Non-pigmented ciliary epithelial cell (primary cell): ENCODE data around the gene C17orf75.

Source experiments
- DNase-seq: peaks from one replicate; pipeline ENCODE4 v3.0.0-alpha.2; 2010; ENCODE audit warnings: low read depth

C17orf75 gene

GRCh38 chr17:32303781-32304288, 38.1 kb downstream of the C17orf75 start:
- no peak for DNase-seq

- DNase-seq, result no peak
Observed at GRCh38 chr17:32302860-32303649, 38.9 kb downstream of the C17orf75 start.

GRCh38 chr17:32302037-32302436, 39.9 kb downstream of the C17orf75 start:
- no peak for DNase-seq

GRCh38 chr17:32299580-32300164, 42.3 kb downstream of the C17orf75 start:
- DNase-seq, result no peak

- no peak for DNase-seq
Observed at GRCh38 chr17:32298721-32299579, 43.0 kb downstream of the C17orf75 start.

- DNase-seq, result no peak
Observed at GRCh38 chr17:32298298-32298697, 43.7 kb downstream of the C17orf75 start.

GRCh38 chr17:32297860-32298259, 44.1 kb downstream of the C17orf75 start:
- no peak for DNase-seq

GRCh38 chr17:32297424-32297823, 44.5 kb downstream of the C17orf75 start:
- no peak for DNase-seq

GRCh38 chr17:32292094-32292493, 49.9 kb downstream of the C17orf75 start:
- DNase-seq, result no peak

GRCh38 chr17:32289471-32290070, 52.4 kb downstream of the C17orf75 start:
- no peak for DNase-seq

GRCh38 chr17:32288615-32289014, 53.4 kb downstream of the C17orf75 start:
- no peak for DNase-seq

GRCh38 chr17:32287804-32288511, 54.0 kb downstream of the C17orf75 start:
- no peak for DNase-seq

GRCh38 chr17:32286518-32286900, 55.5 kb downstream of the C17orf75 start:
- DNase-seq, result no peak

GRCh38 chr17:32285746-32286517, 56.0 kb downstream of the C17orf75 start:
- no peak for DNase-seq

- no peak for DNase-seq
Observed at GRCh38 chr17:32285306-32285705, 56.7 kb downstream of the C17orf75 start.

- DNase-seq, result no peak
Observed at GRCh38 chr17:32283745-32284201, 58.2 kb downstream of the C17orf75 start.

- DNase-seq, result no peak
Observed at GRCh38 chr17:32281011-32281451, 60.9 kb downstream of the C17orf75 start.

GRCh38 chr17:32279891-32280716, 61.9 kb downstream of the C17orf75 start:
- no peak for DNase-seq

- DNase-seq, result no peak
Observed at GRCh38 chr17:32278815-32279214, 63.2 kb downstream of the C17orf75 start.
